Effector memory CD8-positive, alpha-beta T cell (primary cell): ENCODE measurements around the gene KIRREL3.

Experiments used
- ATAC-seq: fragments of 150-1000 bp; cut with Tn5 transposase; replicated peaks from 2 replicates; pipeline ENCODE4 v1.10.0; 2021; ENCODE audit warnings: mild to moderate bottlenecking, moderate library complexity
- DNase-seq, 3 experiments: peaks; one replicate each; pipeline ENCODE4 v3.0.0; 2021
- H3K27ac Mint-ChIP-seq, 2 donors: one replicate each; pipeline ENCODE4 v1.8.0; 2022; ENCODE audit warnings: mild to moderate bottlenecking in 2 of 2, mixed read lengths in 2 of 2, moderate library complexity in 2 of 2
- H3K27me3 Mint-ChIP-seq, 2 donors: one replicate each; pipeline ENCODE4 v1.8.0; 2022; ENCODE audit warnings: mixed read lengths in 2 of 2
- H3K36me3 Mint-ChIP-seq: one replicate; pipeline ENCODE4 v1.8.0; 2022; ENCODE audit warnings: mild to moderate bottlenecking, moderate library complexity, mixed read lengths; ENCODE audit not compliant: insufficient read depth
- H3K4me1 Mint-ChIP-seq, 2 donors: one replicate each; pipeline ENCODE4 v1.8.0; 2022; ENCODE audit warnings: low read depth in 2 of 2, mixed read lengths in 2 of 2
- H3K4me3 Mint-ChIP-seq, 2 donors: one replicate each; pipeline ENCODE4 v1.8.0; 2022; ENCODE audit warnings: mild to moderate bottlenecking in 2 of 2, mixed read lengths in 2 of 2, moderate library complexity in 2 of 2
- H3K9me3 Mint-ChIP-seq, 2 donors: one replicate each; pipeline ENCODE4 v1.8.0; 2022; ENCODE audit warnings: mixed read lengths in 2 of 2

KIRREL3 gene

GRCh38 chr11:126914166-126914565 lies 86.4 kb downstream of the KIRREL3 start:
- Mint-ChIP-seq H3K4me3 (no peak overlapping the region), H3K9me3 (peaks cover 0 to 2% of the 10 kb centered on the region in 2 donors), H3K27ac (no peak overlapping the region), H3K36me3 (peaks cover 2% of the 10 kb centered on the region), H3K27me3 (no peaks in the 10 kb centered on the region), H3K4me1 (peaks cover 0 to 2% of the 10 kb centered on the region in 2 donors)
- ATAC-seq (no peak), DNase-seq (no peak)

- ATAC-seq, result no peak
- H3K27ac Mint-ChIP-seq, result no peak overlapping the region
Observed at GRCh38 chr11:126904520-126904919, 96.0 kb downstream of the KIRREL3 start.

GRCh38 chr11:126901783-126902182 lies 98.8 kb downstream of the KIRREL3 start:
- Mint-ChIP-seq H3K36me3 (no peaks in the 10 kb centered on the region), H3K27me3 (peaks cover 8 to 23% of the 10 kb centered on the region in 2 donors), H3K9me3 (peaks cover 0 to 3% of the 10 kb centered on the region in 2 donors), H3K4me1 (no peaks in the 10 kb centered on the region), H3K4me3 (no peak overlapping the region), H3K27ac (no peak overlapping the region)
- no peak for DNase-seq
- ATAC-seq, result no peak

More at GRCh38 chr11:126904520-126904919, 96.0 kb downstream of the KIRREL3 start:
- Mint-ChIP-seq H3K27me3 (peaks cover 8 to 13% of the 10 kb centered on the region in 2 donors), H3K4me3 (no peak overlapping the region), H3K4me1 (no peaks in the 10 kb centered on the region), H3K9me3 (peaks cover 0 to 2% of the 10 kb centered on the region in 2 donors), H3K36me3 (no peaks in the 10 kb centered on the region)
- DNase-seq, result no peak

- H3K4me3 Mint-ChIP-seq, result no peak overlapping the region
Observed at GRCh38 chr11:126899961-126900748, 100.4 kb downstream of the KIRREL3 start.

GRCh38 chr11:126898802-126899201 lies 101.8 kb downstream of the KIRREL3 start:
- peaks cover 0 to 3% of the 10 kb centered on the region in 2 donors for H3K4me1 Mint-ChIP-seq
- ATAC-seq (no peak), DNase-seq (no peak)
- H3K4me3 Mint-ChIP-seq, result no peak overlapping the region
- no peak overlapping the region for H3K27ac Mint-ChIP-seq
- no peaks in the 10 kb centered on the region for H3K36me3 Mint-ChIP-seq
- peaks cover 0 to 19% of the 10 kb centered on the region in 2 donors for H3K27me3 Mint-ChIP-seq
- peaks cover 0 to 8% of the 10 kb centered on the region in 2 donors for H3K9me3 Mint-ChIP-seq

More at GRCh38 chr11:126899961-126900748, 100.4 kb downstream of the KIRREL3 start:
- no peaks in the 10 kb centered on the region for H3K4me1 Mint-ChIP-seq
- no peaks in the 10 kb centered on the region for H3K36me3 Mint-ChIP-seq
- H3K27ac Mint-ChIP-seq, result no peak overlapping the region
- H3K27me3 Mint-ChIP-seq, result peaks cover 0 to 25% of the 10 kb centered on the region in 2 donors
- peaks cover 0 to 8% of the 10 kb centered on the region in 2 donors for H3K9me3 Mint-ChIP-seq
- ATAC-seq (no peak), DNase-seq (no peak)

GRCh38 chr11:126897430-126897829 lies 103.1 kb downstream of the KIRREL3 start:
- peaks cover 0 to 3% of the 10 kb centered on the region in 2 donors for H3K4me1 Mint-ChIP-seq
- no peak overlapping the region for H3K4me3 Mint-ChIP-seq
- H3K9me3 Mint-ChIP-seq, result peaks cover 0 to 8% of the 10 kb centered on the region in 2 donors
- ATAC-seq (no peak), DNase-seq (no peak)
- H3K36me3 Mint-ChIP-seq, result no peaks in the 10 kb centered on the region
- peaks cover 0 to 19% of the 10 kb centered on the region in 2 donors for H3K27me3 Mint-ChIP-seq
- H3K27ac Mint-ChIP-seq, result no peak overlapping the region

GRCh38 chr11:126896025-126896424 lies 104.5 kb downstream of the KIRREL3 start:
- Mint-ChIP-seq H3K36me3 (no peaks in the 10 kb centered on the region), H3K4me3 (no peak overlapping the region), H3K27ac (no peak overlapping the region), H3K4me1 (peaks cover 0 to 3% of the 10 kb centered on the region in 2 donors), H3K9me3 (peaks cover 0 to 7% of the 10 kb centered on the region in 2 donors), H3K27me3 (peaks cover 0 to 19% of the 10 kb centered on the region in 2 donors)
- no peak for DNase-seq
- ATAC-seq, result no peak

- H3K27ac Mint-ChIP-seq, result no peak overlapping the region
- H3K36me3 Mint-ChIP-seq, result no peaks in the 10 kb centered on the region
- H3K4me3 Mint-ChIP-seq, result no peak overlapping the region
- peaks cover 0 to 3% of the 10 kb centered on the region in 2 donors for H3K4me1 Mint-ChIP-seq
- H3K27me3 Mint-ChIP-seq, result peaks cover 0 to 19% of the 10 kb centered on the region in 2 donors
- ATAC-seq (no peak), DNase-seq (no peak)
- H3K9me3 Mint-ChIP-seq, result peaks cover 0 to 7% of the 10 kb centered on the region in 2 donors
Observed at GRCh38 chr11:126893796-126894195, 106.8 kb downstream of the KIRREL3 start.

- DNase-seq, result no peak
- Mint-ChIP-seq H3K27me3 (peaks cover 0 to 11% of the 10 kb centered on the region in 2 donors), H3K4me1 (peaks cover 0 to 3% of the 10 kb centered on the region in 2 donors), H3K27ac (no peak overlapping the region), H3K36me3 (no peaks in the 10 kb centered on the region), H3K4me3 (no peak overlapping the region), H3K9me3 (peaks cover 0 to 7% of the 10 kb centered on the region in 2 donors)
- no peak for ATAC-seq
Observed at GRCh38 chr11:126892756-126893155, 107.8 kb downstream of the KIRREL3 start.

GRCh38 chr11:126891556-126892217 lies 108.9 kb downstream of the KIRREL3 start:
- H3K27me3 Mint-ChIP-seq, result peaks cover 0 to 9% of the 10 kb centered on the region in 2 donors
- H3K4me3 Mint-ChIP-seq, result no peak overlapping the region
- H3K4me1 Mint-ChIP-seq, result peaks cover 0 to 3% of the 10 kb centered on the region in 2 donors
- H3K9me3 Mint-ChIP-seq, result peaks cover 0 to 4% of the 10 kb centered on the region in 2 donors
- no peak for ATAC-seq
- H3K27ac Mint-ChIP-seq, result no peak overlapping the region
- DNase-seq, result no peak
- no peaks in the 10 kb centered on the region for H3K36me3 Mint-ChIP-seq

- H3K4me3 Mint-ChIP-seq, result no peak overlapping the region
- no peak for DNase-seq
- no peaks in the 10 kb centered on the region for H3K9me3 Mint-ChIP-seq
- no peak for ATAC-seq
- no peaks in the 10 kb centered on the region for H3K36me3 Mint-ChIP-seq
- H3K4me1 Mint-ChIP-seq, result peaks cover 0 to 3% of the 10 kb centered on the region in 2 donors
- no peak overlapping the region for H3K27ac Mint-ChIP-seq
- no peaks in the 10 kb centered on the region for H3K27me3 Mint-ChIP-seq
Observed at GRCh38 chr11:126890561-126890960, 110.0 kb downstream of the KIRREL3 start.

- H3K27ac Mint-ChIP-seq, result no peak overlapping the region
Observed at GRCh38 chr11:126888115-126888712, 112.4 kb downstream of the KIRREL3 start.

GRCh38 chr11:126886636-126887035 lies 113.9 kb downstream of the KIRREL3 start:
- Mint-ChIP-seq H3K27me3 (peaks cover 0 to 5% of the 10 kb centered on the region in 2 donors), H3K9me3 (no peaks in the 10 kb centered on the region), H3K36me3 (no peaks in the 10 kb centered on the region), H3K4me1 (no peaks in the 10 kb centered on the region), H3K4me3 (no peak overlapping the region), H3K27ac (no peak overlapping the region)
- no peak for ATAC-seq
- DNase-seq, result no peak

More at GRCh38 chr11:126888115-126888712, 112.4 kb downstream of the KIRREL3 start:
- DNase-seq (no peak), ATAC-seq (no peak)
- Mint-ChIP-seq H3K27me3 (no peaks in the 10 kb centered on the region), H3K4me3 (no peak overlapping the region), H3K36me3 (no peaks in the 10 kb centered on the region), H3K9me3 (no peaks in the 10 kb centered on the region), H3K4me1 (no peaks in the 10 kb centered on the region)
